Ramos (cell line): Measurements from ENCODE around the gene APLP2.
"Not testable (repeated sequence)": the region's sequence is repeated elsewhere in the genome, so short reads cannot be mapped to it uniquely, and the experiment has no call there.

Experiments used
- in situ Hi-C: fragments of 300-500 bp; cut with MboI; formaldehyde crosslinking; loops from one replicate; pipeline ENCODE4 v1.14.3; 2022; ENCODE audit warnings: low sequenced_read_pairs; ENCODE audit not compliant: unreplicated experiment

The APLP2 gene

GRCh38 chr11:130069659-130070108, at the start of gene APLP2:
Gene APLP2 (plus strand): TSS chr11:130069894. CDS start chr11:130069978, 84 bp downstream.
- in situ Hi-C loops: no loop called here

GRCh38 chr11:130020323-130020722, 49.4 kb upstream of the APLP2 start:
- in situ Hi-C loops: no loop called here

DNA sequence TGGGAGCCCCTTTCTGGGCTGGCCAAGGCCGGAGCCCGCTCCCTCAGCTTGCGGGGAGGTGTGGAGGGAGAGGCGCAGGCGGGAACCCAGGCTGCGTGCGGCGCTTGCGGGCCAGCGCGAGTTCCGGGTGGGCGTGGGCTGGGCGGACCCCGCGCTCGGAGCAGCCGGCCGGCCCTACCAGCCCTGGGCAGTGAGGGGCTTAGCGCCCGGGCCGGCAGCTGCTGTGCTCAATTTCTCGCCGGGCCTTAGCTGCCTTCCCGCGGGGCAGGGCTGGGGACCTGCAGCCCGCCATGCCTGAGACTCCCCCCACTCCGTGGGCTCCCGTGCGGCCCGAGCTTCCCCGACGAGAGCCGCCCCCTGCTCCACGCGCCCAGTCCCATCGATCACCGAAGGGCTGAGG, 48.1 kb upstream of the APLP2 start:
- in situ Hi-C loops: not testable (repeated sequence)

GRCh38 chr11:130022799-130023198, 46.9 kb upstream of the APLP2 start:
- in situ Hi-C loops: no loop called here

GRCh38 chr11:130023204-130023603, 46.5 kb upstream of the APLP2 start:
- in situ Hi-C loops: no loop called here

DNA sequence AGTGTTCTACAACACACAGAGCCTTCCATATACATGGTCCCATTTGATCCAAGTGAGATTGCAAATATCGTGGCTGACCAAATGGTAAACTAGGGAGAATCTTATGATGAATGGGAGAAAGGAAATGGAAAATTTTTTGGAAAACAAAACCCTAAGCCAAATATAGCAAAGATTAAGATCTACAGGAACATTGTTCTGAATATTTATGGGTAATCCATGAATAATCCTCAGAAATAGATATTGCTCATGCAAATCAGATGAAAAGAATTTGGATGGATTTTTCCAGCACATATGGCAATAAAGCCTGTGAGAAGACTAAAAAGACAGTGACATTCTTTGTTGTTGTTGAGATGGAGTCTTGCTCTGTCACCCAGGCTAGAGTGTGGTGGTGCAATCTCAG, 45.3 kb upstream of the APLP2 start:
- in situ Hi-C loops: no loop called here

DNA sequence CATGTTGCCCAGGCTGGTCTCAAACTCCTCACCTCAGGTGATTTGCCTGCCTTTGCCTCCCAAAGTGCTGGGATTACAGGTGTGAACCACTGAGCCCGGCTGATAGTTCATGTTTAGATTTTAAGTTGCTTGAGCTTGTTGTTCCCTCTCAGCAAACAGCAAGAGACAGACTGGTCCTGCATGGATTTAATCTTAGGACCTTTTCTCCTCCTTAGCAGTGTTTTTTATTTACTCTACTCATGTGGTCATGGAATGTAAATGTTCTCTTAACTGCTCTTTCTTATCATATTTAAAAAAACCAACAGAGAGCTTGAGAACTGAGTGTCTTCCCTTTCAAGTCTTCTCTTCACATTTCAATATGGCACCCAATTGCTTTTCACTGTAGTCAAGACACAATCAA, 44.3 kb upstream of the APLP2 start:
- in situ Hi-C loops: no loop called here

- in situ Hi-C loops: no loop called here
These were observed 40.6 kb upstream of the APLP2 start for GRCh38 chr11:130029137-130029536.

DNA sequence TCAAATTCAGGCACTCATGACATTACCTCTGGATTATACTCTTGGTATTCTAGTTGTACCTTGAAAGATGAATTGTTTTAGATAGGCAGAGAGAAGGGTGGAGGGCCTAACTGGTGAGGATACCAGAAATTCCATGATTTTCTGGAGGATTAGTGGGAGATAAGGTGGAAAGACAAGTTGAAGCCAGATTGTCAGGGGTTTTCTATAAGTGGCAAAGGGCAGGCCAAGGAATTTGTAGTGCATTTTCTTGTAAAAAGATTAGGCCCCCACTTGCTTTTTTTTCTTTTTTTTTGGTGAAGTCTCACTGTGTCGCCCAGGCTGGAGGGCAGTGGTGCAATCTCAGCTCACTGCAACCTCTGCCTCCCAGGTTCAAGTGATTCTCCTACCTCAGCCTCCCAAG, 38.6 kb upstream of the APLP2 start:
- in situ Hi-C loops: no loop called here

- in situ Hi-C loops: no loop called here
These were observed 37.7 kb upstream of the APLP2 start for GRCh38 chr11:130031945-130032344.

GRCh38 chr11:130032931-130033330, 36.8 kb upstream of the APLP2 start:
- in situ Hi-C loops: no loop called here

GRCh38 chr11:130034236-130034635, 35.5 kb upstream of the APLP2 start:
- in situ Hi-C loops: no loop called here

DNA sequence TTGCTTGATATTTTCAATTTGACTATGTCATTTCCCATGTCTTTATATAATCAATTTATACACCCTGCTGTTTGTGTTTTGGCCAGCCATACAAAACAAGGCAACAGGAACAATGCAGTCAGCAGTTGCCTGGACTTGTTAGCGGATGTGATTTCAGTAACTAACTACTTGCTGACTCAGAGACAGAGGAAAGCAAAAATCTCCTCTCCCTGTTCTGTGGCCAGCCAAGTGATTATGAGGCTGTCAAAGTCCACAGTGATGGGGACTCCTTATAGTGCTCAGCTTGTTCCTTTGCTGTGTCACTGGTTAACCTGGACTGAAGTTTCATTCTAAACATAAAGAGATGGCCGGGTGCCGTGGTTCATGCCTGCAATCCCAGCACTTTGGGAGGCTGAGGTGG, 32.6 kb upstream of the APLP2 start:
- in situ Hi-C loops: no loop called here

DNA sequence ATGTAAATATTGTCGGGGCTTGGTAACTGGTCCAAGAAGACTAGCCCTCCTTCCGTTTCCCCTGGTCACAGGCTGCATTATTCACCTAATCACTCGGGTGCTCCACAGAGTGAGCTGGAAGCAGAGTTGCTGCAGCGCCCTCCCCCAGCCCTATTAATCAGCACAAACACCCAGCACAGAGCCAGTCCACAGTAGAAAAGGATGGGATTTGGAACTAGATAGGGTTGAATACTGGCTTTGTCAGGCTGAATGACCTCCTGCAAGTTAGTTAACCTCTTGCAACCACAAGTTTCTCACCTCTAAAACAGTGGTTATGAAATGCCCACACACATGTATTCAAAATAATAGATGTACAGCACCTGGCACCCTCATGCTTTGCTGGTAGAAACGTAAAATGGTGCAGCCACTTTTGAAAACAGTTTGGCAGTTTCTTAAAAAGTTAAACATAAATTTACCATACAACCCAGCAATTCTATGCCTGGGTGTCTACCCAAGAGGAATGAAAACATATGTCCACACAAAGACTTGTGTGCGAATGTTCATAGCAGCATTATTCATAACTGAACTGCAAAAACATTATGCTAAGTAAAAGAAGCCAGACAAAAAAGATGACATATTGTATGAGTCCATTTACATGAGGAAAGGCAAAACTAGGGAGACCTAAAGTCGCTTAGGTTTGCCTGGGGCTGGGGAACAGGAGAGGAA, 31.7 kb upstream of the APLP2 start:
- in situ Hi-C loops: no loop called here

DNA sequence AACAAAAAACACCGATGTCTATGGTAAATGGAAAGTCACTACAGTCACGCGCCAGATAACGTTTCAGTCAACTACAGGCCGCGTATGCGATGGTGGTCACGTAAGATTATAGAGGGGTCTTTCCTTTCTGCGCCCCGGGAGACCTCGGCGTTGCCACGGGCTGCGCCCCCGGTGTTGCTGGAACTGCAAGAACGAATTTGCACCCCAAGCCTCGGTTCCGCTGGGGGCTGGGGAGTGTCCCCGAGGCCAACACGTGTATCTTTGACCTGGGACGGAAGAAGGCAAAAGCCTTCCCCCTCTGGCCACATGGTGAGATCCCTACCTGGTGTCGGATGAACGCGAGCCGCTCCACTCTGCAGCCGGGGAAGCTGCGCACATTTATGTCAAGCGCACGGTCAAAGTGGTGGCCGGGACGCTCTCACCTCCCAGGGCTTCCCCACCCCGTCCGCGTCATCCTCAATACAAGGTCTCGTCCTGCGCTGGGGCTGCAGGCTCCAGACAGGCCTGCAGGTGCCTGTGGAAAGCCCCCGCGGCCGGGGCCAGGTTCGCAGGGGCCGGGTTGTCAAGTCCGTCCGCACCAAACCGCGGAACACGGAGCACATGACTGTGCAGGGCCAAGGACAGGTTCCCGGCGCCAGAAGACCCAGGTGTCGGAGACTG, 29.3 kb upstream of the APLP2 start:
- in situ Hi-C loops: no loop called here

DNA sequence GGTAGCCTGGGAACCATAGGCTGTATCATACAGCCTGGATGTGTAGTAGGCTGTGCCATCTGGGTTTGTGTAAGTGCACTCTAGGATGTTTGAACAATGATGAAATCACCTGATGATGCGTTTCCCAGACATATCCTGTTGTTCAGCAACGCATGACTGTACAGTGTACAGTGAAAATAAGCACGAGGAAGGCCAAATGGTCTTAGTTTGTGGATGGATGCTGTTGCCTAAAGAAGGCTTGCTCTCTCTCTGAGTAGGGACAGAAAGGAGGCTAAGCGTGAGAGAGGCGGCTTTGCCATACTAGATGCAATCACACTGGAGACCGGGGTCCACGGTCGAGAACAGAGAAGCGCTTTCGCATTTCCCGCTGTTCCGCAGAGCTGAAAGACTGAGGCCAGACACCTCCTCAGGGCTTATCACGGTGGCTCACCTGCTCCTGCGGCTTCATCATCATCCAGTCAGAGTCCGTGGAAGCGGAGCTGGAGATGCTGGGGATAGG, 27.6 kb upstream of the APLP2 start:
- in situ Hi-C loops: no loop called here

DNA sequence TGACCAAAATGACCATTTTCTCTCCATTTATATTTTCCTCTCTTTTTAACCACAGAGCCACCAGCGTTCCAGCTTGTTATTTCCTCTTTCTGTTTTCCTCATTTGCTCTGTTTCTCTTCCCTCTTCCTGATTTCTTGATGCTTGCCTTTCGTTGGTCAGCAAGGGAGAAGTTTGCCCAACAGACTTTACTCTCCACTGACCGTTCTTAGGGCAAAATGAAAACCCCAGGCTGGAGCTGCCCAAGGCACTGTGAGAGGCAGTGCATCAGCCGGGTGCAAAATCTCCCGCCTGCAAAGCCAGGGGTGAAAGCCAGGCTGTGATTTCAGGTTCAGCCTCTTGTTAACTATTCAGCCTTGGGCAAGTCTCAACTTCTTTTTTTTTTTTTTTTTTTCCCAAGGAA, 26.1 kb upstream of the APLP2 start:
- in situ Hi-C loops: no loop called here

DNA sequence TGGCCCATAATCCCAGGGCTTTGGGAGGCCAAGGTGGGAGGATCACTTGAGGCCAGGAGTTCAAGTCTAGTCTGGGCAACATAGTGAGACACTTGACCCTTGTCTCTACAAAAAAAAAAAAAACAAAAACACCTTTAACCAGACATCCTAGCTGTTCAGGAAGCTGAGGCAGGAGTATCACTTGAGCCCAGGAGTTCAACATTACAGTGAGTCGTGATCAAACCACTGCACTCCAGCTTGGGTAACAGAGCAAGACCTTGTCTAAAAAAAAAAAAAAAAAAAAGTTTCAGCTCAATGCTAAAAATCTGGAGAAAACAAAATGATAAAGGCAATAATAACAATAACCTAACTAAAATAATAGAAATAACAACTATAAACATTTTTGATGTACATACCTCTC, 22.6 kb upstream of the APLP2 start:
- in situ Hi-C loops: no loop called here

DNA sequence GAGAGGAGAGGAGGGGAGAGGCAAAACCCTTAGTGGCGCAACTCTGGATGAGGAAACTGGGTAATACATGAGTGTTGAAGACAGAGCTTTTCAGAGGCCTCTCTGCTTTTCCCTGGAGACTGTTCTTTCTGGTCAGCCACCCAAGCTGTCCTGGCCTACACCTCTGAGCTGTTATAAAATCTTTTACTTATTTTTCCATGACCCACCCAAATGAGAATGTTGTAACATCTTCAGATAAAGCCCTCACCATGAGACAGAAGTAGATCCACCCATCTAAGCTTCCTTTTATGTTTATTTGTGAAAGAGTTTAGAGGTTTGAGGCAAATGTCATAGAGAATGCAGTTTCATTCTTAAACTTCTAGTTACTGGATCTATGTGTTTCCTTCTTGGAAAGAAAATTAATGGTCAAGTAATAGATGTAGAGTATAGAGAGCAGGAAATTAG, 20.3 kb upstream of the APLP2 start:
- in situ Hi-C loops: no loop called here

DNA sequence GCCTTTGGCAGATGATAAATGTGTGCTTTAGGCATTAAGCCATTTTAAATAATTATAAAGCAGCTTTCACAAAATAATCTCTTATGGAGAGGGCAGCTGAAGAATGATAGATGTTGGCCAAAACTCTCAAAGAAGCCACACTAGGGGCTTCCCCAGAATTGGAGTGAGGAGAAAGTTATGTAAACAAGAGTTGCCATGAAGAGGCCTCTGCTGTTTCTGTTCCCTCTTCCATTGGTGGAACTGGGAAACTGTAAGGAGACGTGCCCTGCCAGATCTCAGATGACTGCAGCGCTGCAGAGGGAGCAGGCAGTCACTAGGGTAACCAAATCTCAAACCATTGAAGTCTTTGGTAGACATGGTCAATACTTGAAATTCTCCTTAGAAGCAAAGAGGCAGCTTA, 19.4 kb upstream of the APLP2 start:
- in situ Hi-C loops: no loop called here

DNA sequence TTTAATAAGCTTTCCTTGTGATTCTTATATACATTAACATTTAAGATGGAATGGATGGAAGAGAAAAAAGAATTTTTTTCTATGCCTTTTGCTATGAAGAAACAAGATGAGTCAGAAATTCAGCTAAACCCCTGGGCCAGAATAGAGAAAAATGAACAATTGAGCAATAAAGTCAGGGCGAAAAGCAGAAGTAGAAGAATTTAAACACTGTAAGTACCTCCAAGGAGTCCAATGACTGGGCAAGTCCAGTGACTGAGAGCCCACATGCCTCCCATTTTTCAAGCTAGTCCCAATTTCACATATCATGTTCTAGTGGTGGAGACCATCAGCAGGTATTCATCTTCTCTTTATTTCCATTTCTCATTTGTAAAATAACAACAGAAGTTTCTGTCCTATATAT, 18.6 kb upstream of the APLP2 start:
- in situ Hi-C loops: no loop called here

GRCh38 chr11:130052567-130052966, 17.1 kb upstream of the APLP2 start:
- in situ Hi-C loops: no loop called here
